Measurements from ENCODE around the gene RPP25.

Gene RPP25

GRCh38 chr15:74956648-74957475, at the start of gene RPP25:
Gene RPP25, minus strand, starts transcription at chr15:74956772. Its CDS starts 189 bp downstream, at chr15:74956583.
- DNase-seq: peak; percentile 78

GRCh38 chr15:75002398-75002797, 45.8 kb upstream of the RPP25 start:
- DNase-seq: no peak

GRCh38 chr15:75001310-75001709, 44.7 kb upstream of the RPP25 start:
- DNase-seq: no peak

GRCh38 chr15:74997543-74997942, 41.0 kb upstream of the RPP25 start:
- no peak for DNase-seq

- DNase-seq: no peak
These were observed 40.6 kb upstream of the RPP25 start for GRCh38 chr15:74997141-74997540.

GRCh38 chr15:74995779-74996765, 39.5 kb upstream of the RPP25 start:
- no peak for DNase-seq

- peak; percentile 89 for DNase-seq
These were observed 38.7 kb upstream of the RPP25 start, which contains the start of gene SCAMP5 for GRCh38 chr15:74995182-74995778. Gene SCAMP5, plus strand, starts transcription at chr15:74995563. Its CDS starts 16,277 bp downstream, at chr15:75011840.

- no peak for DNase-seq
These were observed 38.1 kb upstream of the RPP25 start for GRCh38 chr15:74994685-74995084.

GRCh38 chr15:74994236-74994635, 37.7 kb upstream of the RPP25 start:
- no peak for DNase-seq

GRCh38 chr15:74992619-74993018, 36.0 kb upstream of the RPP25 start:
- DNase-seq: no peak

GRCh38 chr15:74989527-74989926, 33.0 kb upstream of the RPP25 start:
- DNase-seq: no peak

GRCh38 chr15:74988007-74988800, 31.6 kb upstream of the RPP25 start:
- DNase-seq: no peak

GRCh38 chr15:74983725-74984231, 27.2 kb upstream of the RPP25 start:
- no peak for DNase-seq

GRCh38 chr15:74982183-74982582, 25.6 kb upstream of the RPP25 start:
- no peak for DNase-seq

GRCh38 chr15:74978503-74978902, 21.9 kb upstream of the RPP25 start:
- no peak for DNase-seq

- DNase-seq: no peak
These were observed 21.5 kb upstream of the RPP25 start for GRCh38 chr15:74978077-74978476.

GRCh38 chr15:74977599-74977998, 21.0 kb upstream of the RPP25 start:
- no peak for DNase-seq

GRCh38 chr15:74976159-74976558, 19.6 kb upstream of the RPP25 start:
- no peak for DNase-seq

GRCh38 chr15:74967670-74968069, 11.1 kb upstream of the RPP25 start:
- DNase-seq: no peak

- no peak for DNase-seq
These were observed 8.2 kb upstream of the RPP25 start for GRCh38 chr15:74964794-74965193.

GRCh38 chr15:74963213-74963612, 6.6 kb upstream of the RPP25 start:
- no peak for DNase-seq

- DNase-seq: no peak
These were observed 6.1 kb upstream of the RPP25 start for GRCh38 chr15:74962671-74963070.
